GM18507 (cell line): ENCODE measurements around the gene NSUN6.
"Not testable (repeated sequence)": the region's sequence is repeated elsewhere in the genome, so short reads cannot be mapped to it uniquely, and the experiment has no call there.

ENCODE experiments used
- DNase-seq: peaks from one replicate; pipeline ENCODE4 v3.0.0; 2011; ENCODE audit warnings: low read depth; ENCODE audit not compliant: insufficient read length; ENCODE audit errors: extremely low spot score
- FAIRE-seq: peaks from 2 replicates; lab custom pipeline; 2011; peaks lifted over from hg19 to GRCh38; lab: Jason Lieb, UNC

Gene NSUN6

GRCh38 chr10:18660816-18661431 lies 9.5 kb upstream of the NSUN6 start:
- FAIRE-seq (no peak), DNase-seq (no peak)

GRCh38 chr10:18659819-18660535 lies 8.6 kb upstream of the NSUN6 start:
- FAIRE-seq: peak; percentile 52
- no peak for DNase-seq

GRCh38 chr10:18659125-18659818 lies 7.9 kb upstream of the NSUN6 start, which contains the start of gene ARL5B:
ARL5B (plus strand) TSS chr10:18659431; CDS start chr10:18659638, 207 bp downstream.
- FAIRE-seq: peak; percentile 97
- peak; percentile 89 for DNase-seq

- FAIRE-seq: no peak
Measured at GRCh38 chr10:18658271-18659124, 7.1 kb upstream of the NSUN6 start.

GRCh38 chr10:18656724-18657123 lies 5.3 kb upstream of the NSUN6 start:
- FAIRE-seq: no peak
- DNase-seq: no peak

More at GRCh38 chr10:18658271-18659124, 7.1 kb upstream of the NSUN6 start:
- DNase-seq: no peak

- DNase-seq (no peak), FAIRE-seq (no peak)
Measured at GRCh38 chr10:18653112-18653511, 1.7 kb upstream of the NSUN6 start.

- FAIRE-seq (peak; percentile 61), DNase-seq (no peak)
Measured at GRCh38 chr10:18650404-18650997, 886 bp downstream of the NSUN6 start.

- DNase-seq: no peak
- no peak for FAIRE-seq
Measured at GRCh38 chr10:18649364-18649959, 1.9 kb downstream of the NSUN6 start.

- DNase-seq (no peak), FAIRE-seq (no peak)
Measured at GRCh38 chr10:18647945-18648344, 3.4 kb downstream of the NSUN6 start.

GRCh38 chr10:18647151-18647550 lies 4.2 kb downstream of the NSUN6 start:
- no peak for FAIRE-seq
- DNase-seq: no peak

- DNase-seq: not testable (repeated sequence)
- peak; percentile 46 for FAIRE-seq
Measured at GRCh38 chr10:18639719-18640118, 11.7 kb downstream of the NSUN6 start.

- not testable (repeated sequence) for DNase-seq, FAIRE-seq
Measured at GRCh38 chr10:18637400-18637799, 14.0 kb downstream of the NSUN6 start.

GRCh38 chr10:18635995-18636394 lies 15.4 kb downstream of the NSUN6 start:
- no peak for FAIRE-seq
- no peak for DNase-seq

- DNase-seq, FAIRE-seq: not testable (repeated sequence)
Measured at GRCh38 chr10:18632500-18632899, 18.9 kb downstream of the NSUN6 start.

GRCh38 chr10:18627452-18628018 lies 23.9 kb downstream of the NSUN6 start:
- not testable (repeated sequence) for DNase-seq, FAIRE-seq

GRCh38 chr10:18625886-18626285 lies 25.5 kb downstream of the NSUN6 start:
- FAIRE-seq: no peak
- no peak for DNase-seq

GRCh38 chr10:18623671-18624070 lies 27.7 kb downstream of the NSUN6 start:
- not testable (repeated sequence) for DNase-seq, FAIRE-seq

- no peak for FAIRE-seq
- DNase-seq: no peak
Measured at GRCh38 chr10:18620856-18621255, 30.5 kb downstream of the NSUN6 start.
